Gastroesophageal sphincter (tissue), 4 donors: ENCODE results near the gene EVPL. TPM values are rescaled to one million over a fixed set of nuclear protein-coding genes. Genes with fewer than 3 reads are reported as not detected.

Experiments
- ATAC-seq: fragments of 150-250 bp; one replicate; pipeline ENCODE4 v1.9.1; 2016; ENCODE audit warnings: mild to moderate bottlenecking, moderate library complexity
- H3K27ac ChIP-seq, 4 donors: fragments of 200-600 bp; sonication (generic) in 3 of 4; 1 replicate in 3 of 4; 2 replicates in 1 of 4; pipeline ENCODE4 v1.5.1; 2016 to 2019
- H3K27me3 ChIP-seq: fragments of 200-600 bp; sonication (generic); one replicate; pipeline ENCODE4 v1.5.1; 2019
- H3K36me3 ChIP-seq, 2 donors: fragments of 200-600 bp; sonication (generic); one replicate each; pipeline ENCODE4 v1.5.1; 2019; ENCODE audit warnings: control low read depth in 1 of 2
- H3K4me1 ChIP-seq, 3 donors: fragments of 200-600 bp; sonication (generic); 1 replicate in 2 of 3; 2 replicates in 1 of 3; pipeline ENCODE4 v1.5.1; 2016 to 2019; ENCODE audit warnings: control low read depth in 2 of 3
- H3K4me3 ChIP-seq, 2 donors: fragments of 200-600 bp; sonication (generic); one replicate each; pipeline ENCODE4 v1.5.1; 2019; ENCODE audit warnings: mild to moderate bottlenecking in 1 of 2, moderate library complexity in 1 of 2
- H3K9me3 ChIP-seq, 3 donors: fragments of 200-600 bp; sonication (generic); one replicate each; pipeline ENCODE4 v1.5.1; 2017 to 2019; ENCODE audit warnings: control low read depth in 2 of 3
- CTCF ChIP-seq, 4 experiments: fragments of 200-600 bp in 2 of 4; fragments of 450-650 bp in 2 of 4; sonication (generic) in 1 of 4; IDR thresholded peaks; one replicate each; pipeline ENCODE4 v1.5.1; 2017 to 2019; ENCODE audit warnings: antibody characterized with exemption in 4 of 4, mild to moderate bottlenecking in 2 of 4, moderate library complexity in 2 of 4
- EP300 ChIP-seq: sonication (generic); formaldehyde crosslinking; IDR thresholded peaks from one replicate; pipeline ENCODE4 v1.6.1; 2017; ENCODE audit warnings: antibody characterized with exemption, mild to moderate bottlenecking
- POLR2A ChIP-seq, 2 donors: fragments of 450-650 bp; IDR thresholded peaks; one replicate each; pipeline ENCODE4 v1.6.1; 2017; ENCODE audit warnings: antibody characterized with exemption in 2 of 2, mild to moderate bottlenecking in 2 of 2, moderate library complexity in 1 of 2
- POLR2AphosphoS5 ChIP-seq: sonication (generic); formaldehyde crosslinking; IDR thresholded peaks from one replicate; pipeline ENCODE4 v1.6.1; 2017; ENCODE audit warnings: antibody characterized with exemption
- WGBS, 2 donors: methylation state at CpG; one replicate each; pipeline ENCODE4 v1.1.5; 2018; ENCODE audit warnings: low coverage in 1 of 2; 5-methylcytosine and 5-hydroxymethylcytosine counted together
- total RNA-seq, 4 donors: library from RNA; depleted of rRNA; stranded (reverse); fragments of >200 nt; gene quantifications; one replicate each; pipeline ENCODE4 v1.1.0, GENCODE V29; 2016

Gene EVPL
- total RNA-seq, 4 donors from 2014 or later = 1.3 to 6.1 (median 3.1) TPM

GRCh38 chr17:76022973-76023899 is 3.9 kb downstream of the EVPL start:
- Histone ChIP-seq H3K36me3 (no peaks in the 10 kb centered on the region), H3K9me3 (no peaks in the 10 kb centered on the region), H3K27me3 (peaks cover 16% of the 10 kb centered on the region), H3K27ac (no peak overlapping the region), H3K4me3 (no peak overlapping the region), H3K4me1 (no peaks in the 10 kb centered on the region)
- WGBS, 2 donors = 92 to 100% methylated on average over 1 to 2 of the region's 28 CpGs
- no peak for ATAC-seq
- TF ChIP-seq EP300 (no peak), POLR2A (IDR thresholded peaks at IDR 0.05) (no peak), CTCF (IDR thresholded peaks at IDR 0.05) (no peak), POLR2AphosphoS5 (no peak)

GRCh38 chr17:76022285-76022684 is 4.8 kb downstream of the EVPL start:
- no peak for ATAC-seq
- Histone ChIP-seq H3K36me3 (no peaks in the 10 kb centered on the region), H3K4me3 (no peak overlapping the region), H3K4me1 (no peaks in the 10 kb centered on the region), H3K27ac (no peak overlapping the region), H3K9me3 (no peaks in the 10 kb centered on the region), H3K27me3 (peaks cover 16% of the 10 kb centered on the region)
- WGBS, 2 donors = no CpG with 5 or more reads among the region's 24 CpGs
- TF ChIP-seq EP300 = no peak
- no peak for TF ChIP-seq POLR2AphosphoS5
- no peak for TF ChIP-seq POLR2A (IDR thresholded peaks at IDR 0.05)
- TF ChIP-seq CTCF (IDR thresholded peaks at IDR 0.05) = no peak

- no peak overlapping the region for H3K27ac ChIP-seq
- H3K4me1 ChIP-seq = no peaks in the 10 kb centered on the region
- H3K27me3 ChIP-seq = peaks cover 22% of the 10 kb centered on the region
- H3K36me3 ChIP-seq = no peaks in the 10 kb centered on the region
- no peak for ATAC-seq
- no peak overlapping the region for H3K4me3 ChIP-seq
- WGBS, 2 donors = 82 to 87% methylated on average over 4 to 6 of the region's 6 CpGs
- no peaks in the 10 kb centered on the region for H3K9me3 ChIP-seq
- TF ChIP-seq POLR2A (IDR thresholded peaks at IDR 0.05) = no peak
- TF ChIP-seq EP300 = no peak
- TF ChIP-seq CTCF (IDR thresholded peaks at IDR 0.05) = no peak
- TF ChIP-seq POLR2AphosphoS5 = no peak
These were observed 7.2 kb downstream of the EVPL start for GRCh38 chr17:76019833-76020467.

- TF ChIP-seq CTCF (IDR thresholded peaks at IDR 0.05) = no peak
- TF ChIP-seq POLR2A (IDR thresholded peaks at IDR 0.05) = no peak
- TF ChIP-seq POLR2AphosphoS5 = no peak
- no peak for TF ChIP-seq EP300
- 63 to 84% methylated on average over 3 to 6 of the region's 13 CpGs for WGBS, 2 donors
- Histone ChIP-seq H3K4me1 (peaks cover 0 to 7% (median 0%) of the 10 kb centered on the region in 3 donors), H3K36me3 (no peaks in the 10 kb centered on the region), H3K4me3 (no peak overlapping the region), H3K27ac (no peak overlapping the region), H3K27me3 (peaks cover 23% of the 10 kb centered on the region), H3K9me3 (no peaks in the 10 kb centered on the region)
- ATAC-seq = no peak
These were observed 8.3 kb downstream of the EVPL start for GRCh38 chr17:76018801-76019200.
